Stomach (tissue), 4 donors: ENCODE data around the gene PRLH.

ENCODE experiments used
- POLR2A ChIP-seq, 4 donors: fragments of 450-650 bp; IDR thresholded peaks; one replicate each; pipeline ENCODE4 v1.6.1; 2016; ENCODE audit warnings: antibody characterized with exemption in 4 of 4, control low read depth in 2 of 4, mild to moderate bottlenecking in 1 of 4, moderate library complexity in 1 of 4
- POLR2AphosphoS5 ChIP-seq, 3 donors: sonication (generic); formaldehyde crosslinking; IDR thresholded peaks; one replicate each; pipeline ENCODE4 v1.6.1; 2016; ENCODE audit warnings: antibody characterized with exemption in 3 of 3
- TF ChIP-seq, protein P1 (sequence below), 7 experiments: fragments of 450-650 bp in 4 of 7; fragments of 200-600 bp in 3 of 7; sonication (generic) in 3 of 7; IDR thresholded peaks; one replicate each; pipeline ENCODE4 v1.5.1; 2016 to 2019; ENCODE audit warnings: antibody characterized with exemption in 7 of 7, control low read depth in 2 of 7, mild to moderate bottlenecking in 1 of 7

DNA sequence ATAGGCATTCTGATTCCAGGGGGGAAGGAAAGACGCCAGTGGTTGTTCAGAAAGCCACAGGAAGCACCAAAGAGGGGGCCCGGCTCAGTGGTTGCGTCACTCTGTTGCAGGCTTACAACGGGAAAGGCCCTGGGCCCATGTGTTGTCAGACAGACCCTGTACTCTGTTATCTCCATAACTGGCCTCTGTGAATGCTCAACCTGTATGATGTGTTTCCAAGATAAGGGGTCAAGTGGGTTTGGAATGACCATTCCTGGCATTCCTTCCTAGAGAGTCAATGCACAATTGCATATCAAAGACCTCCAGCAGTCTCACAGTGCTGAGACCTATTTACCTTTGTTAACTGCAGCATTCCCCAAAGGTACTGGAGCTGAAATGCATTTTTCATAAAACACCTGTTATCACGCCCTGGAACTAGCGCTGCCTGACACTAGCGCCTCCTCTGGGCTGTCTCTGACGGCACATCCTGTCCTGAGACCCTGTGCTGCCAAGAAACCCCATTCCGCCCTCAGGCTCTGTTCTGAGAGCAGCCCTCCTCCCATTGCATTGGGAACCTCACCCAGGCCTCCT, 47.9 kb downstream of the PRLH start:
- TF ChIP-seq, protein P1, sequence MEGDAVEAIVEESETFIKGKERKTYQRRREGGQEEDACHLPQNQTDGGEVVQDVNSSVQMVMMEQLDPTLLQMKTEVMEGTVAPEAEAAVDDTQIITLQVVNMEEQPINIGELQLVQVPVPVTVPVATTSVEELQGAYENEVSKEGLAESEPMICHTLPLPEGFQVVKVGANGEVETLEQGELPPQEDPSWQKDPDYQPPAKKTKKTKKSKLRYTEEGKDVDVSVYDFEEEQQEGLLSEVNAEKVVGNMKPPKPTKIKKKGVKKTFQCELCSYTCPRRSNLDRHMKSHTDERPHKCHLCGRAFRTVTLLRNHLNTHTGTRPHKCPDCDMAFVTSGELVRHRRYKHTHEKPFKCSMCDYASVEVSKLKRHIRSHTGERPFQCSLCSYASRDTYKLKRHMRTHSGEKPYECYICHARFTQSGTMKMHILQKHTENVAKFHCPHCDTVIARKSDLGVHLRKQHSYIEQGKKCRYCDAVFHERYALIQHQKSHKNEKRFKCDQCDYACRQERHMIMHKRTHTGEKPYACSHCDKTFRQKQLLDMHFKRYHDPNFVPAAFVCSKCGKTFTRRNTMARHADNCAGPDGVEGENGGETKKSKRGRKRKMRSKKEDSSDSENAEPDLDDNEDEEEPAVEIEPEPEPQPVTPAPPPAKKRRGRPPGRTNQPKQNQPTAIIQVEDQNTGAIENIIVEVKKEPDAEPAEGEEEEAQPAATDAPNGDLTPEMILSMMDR (IDR thresholded peaks at IDR 0.05) = no peak
- TF ChIP-seq POLR2A (IDR thresholded peaks at IDR 0.05) = no peak
- no peak for TF ChIP-seq POLR2AphosphoS5 (IDR thresholded peaks at IDR 0.05)
